ENCODE data around the gene ADGRF5.

The ADGRF5 gene

GRCh38 chr6:46930331-46930730, 8.6 kb upstream of the ADGRF5 start:
- no peak for DNase-seq (ENCODE audit: low spot score)

- DNase-seq (ENCODE audit: low spot score): no peak
Observed at GRCh38 chr6:46927066-46927465, 5.3 kb upstream of the ADGRF5 start.

GRCh38 chr6:46926481-46926880, 4.7 kb upstream of the ADGRF5 start:
- DNase-seq (ENCODE audit: low spot score): peak; percentile 22

DNA sequence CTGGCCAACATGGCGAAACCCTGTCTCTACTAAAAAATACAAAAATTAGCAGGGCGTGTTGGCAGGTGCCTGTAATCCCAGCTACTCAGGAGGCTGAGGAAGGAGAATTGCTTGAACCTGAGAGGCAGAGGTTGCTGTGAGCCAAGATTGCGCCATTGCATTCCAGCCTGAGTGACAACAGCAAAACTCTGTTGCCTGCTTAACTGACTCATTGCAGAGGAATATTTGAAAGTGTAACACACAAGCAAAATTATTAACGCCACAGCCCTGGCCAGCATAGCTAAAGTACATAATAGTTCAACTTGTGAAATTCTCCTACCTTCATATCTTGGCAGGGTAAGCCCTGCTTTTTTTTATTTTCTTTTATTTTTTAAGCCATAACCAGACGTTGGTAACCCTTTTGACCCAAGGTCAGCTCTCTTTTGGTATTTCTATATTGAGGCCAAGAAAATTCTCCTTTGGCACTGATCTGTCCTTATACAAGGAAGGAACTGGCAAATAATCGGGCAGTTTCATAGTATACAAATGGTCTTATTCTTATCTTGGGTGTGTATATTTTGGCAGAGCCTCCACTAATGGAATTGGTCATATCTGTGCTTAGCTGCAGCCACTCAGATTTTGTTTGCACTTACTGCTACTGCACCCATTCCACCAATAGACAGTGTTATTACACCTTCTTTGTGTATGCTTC, 4.0 kb upstream of the ADGRF5 start:
- DNase-seq (ENCODE audit: low spot score): peak; percentile 60

DNA sequence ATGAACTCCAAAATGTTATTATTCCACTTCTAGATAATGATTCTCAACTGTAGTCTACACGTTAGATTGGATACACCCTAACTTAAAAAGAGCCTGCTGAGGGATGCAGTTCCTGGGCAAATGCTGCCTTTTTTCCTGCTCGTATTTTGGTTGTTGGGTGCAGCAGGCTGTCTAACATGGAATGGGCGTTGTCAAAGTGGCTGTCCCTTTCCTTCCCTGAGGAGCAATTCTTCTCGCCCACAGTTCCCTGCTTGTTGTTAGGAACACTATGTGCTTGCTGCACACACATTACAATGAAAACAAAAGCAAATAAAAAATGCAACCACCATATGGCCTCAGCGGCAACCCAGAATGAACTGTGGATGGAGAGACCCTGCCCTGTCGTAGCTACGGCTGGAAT, 1.7 kb upstream of the ADGRF5 start:
- DNase-seq (ENCODE audit: low spot score): no peak

GRCh38 chr6:46921059-46921458, 679 bp downstream of the ADGRF5 start:
- DNase-seq (ENCODE audit: low spot score): no peak

DNA sequence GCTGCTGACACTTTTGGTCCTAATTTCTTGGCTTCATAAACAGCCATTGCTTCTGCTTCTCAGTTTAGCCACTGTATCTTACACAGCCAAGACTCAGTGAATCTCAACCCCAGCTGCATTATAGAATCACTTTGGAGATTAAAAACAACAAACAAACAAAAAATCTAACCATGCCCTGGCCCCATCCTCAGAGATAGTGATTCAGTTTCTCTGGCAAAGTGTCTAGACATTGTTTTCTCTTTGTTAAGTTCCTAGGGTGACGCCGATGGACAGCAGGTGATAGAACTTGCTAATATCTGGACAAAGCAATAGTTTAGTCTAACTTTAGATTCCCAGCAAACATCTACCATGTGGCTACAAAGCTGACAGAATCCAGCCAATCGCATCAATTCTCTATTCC, 2.9 kb downstream of the ADGRF5 start:
- no peak for DNase-seq (ENCODE audit: low spot score)

- DNase-seq (ENCODE audit: low spot score): no peak
Observed at GRCh38 chr6:46917002-46917545, 4.7 kb downstream of the ADGRF5 start.

- no peak for DNase-seq (ENCODE audit: low spot score)
Observed at GRCh38 chr6:46915866-46916265, 5.9 kb downstream of the ADGRF5 start.

GRCh38 chr6:46915380-46915779, 6.4 kb downstream of the ADGRF5 start:
- DNase-seq (ENCODE audit: low spot score): no peak

- no peak for DNase-seq (ENCODE audit: low spot score)
Observed at GRCh38 chr6:46914279-46914810, 7.4 kb downstream of the ADGRF5 start.

DNA sequence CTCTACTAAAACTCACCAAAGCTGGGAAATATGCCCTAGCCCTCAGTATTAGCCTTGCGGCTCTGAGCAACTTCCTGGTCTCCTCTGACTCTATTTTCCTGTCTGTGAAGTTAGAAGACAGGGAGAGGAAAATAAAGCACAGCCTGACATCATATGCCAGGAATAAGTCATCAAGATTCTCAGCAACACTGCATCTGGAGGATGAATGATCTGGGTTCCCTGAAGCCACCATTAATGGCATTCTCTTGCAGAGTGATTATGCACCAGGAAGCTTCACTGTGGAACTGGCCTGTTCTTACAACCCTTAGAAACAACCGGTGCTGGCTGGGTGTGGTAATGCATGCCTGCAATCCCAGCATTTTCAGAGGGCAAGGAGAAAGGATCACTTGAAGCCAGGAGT, 12.4 kb downstream of the ADGRF5 start:
- DNase-seq (ENCODE audit: low spot score): no peak

- no peak for DNase-seq (ENCODE audit: low spot score)
Observed at GRCh38 chr6:46906776-46907175, 15.0 kb downstream of the ADGRF5 start.

DNA sequence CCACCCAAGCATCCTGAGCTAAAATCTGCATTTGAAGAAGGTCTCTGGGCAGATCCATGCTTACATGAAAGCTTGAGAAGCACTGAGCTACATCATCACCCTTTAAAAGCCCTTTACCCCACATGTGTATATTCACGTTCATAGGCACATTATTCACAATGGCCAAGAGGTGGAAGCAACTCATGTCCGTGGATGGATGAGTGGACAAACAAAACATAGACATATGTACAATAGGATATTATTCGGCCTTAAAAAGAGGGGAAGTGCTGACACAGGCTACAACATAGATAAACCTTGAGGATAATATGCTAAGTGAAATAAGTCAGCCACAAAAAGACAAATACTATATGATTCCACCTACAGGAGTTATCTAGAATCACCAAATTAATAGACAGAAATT, 17.6 kb downstream of the ADGRF5 start:
- DNase-seq (ENCODE audit: low spot score): no peak

DNA sequence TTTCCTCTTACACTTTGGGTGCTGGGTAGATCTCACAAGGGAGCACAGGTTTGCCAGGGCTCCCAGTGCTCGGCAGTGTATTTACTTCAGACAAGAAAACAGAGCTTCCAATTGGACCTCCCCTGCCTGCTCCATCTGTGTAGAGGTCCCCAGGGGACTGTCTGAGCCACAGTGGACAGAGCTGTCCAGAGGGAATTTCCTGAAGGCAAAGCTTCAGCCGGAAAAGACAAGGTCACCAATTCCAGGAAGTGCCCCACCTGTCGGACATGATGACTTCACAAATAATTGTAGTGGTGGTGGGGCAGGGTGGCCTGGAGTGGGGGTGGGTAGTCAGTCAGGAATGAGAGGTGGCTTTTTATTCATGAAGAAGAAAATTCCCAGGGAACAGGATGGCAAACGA, 18.6 kb downstream of the ADGRF5 start:
- no peak for DNase-seq (ENCODE audit: low spot score)

- no peak for DNase-seq (ENCODE audit: low spot score)
Observed at GRCh38 chr6:46901882-46902314, 19.8 kb downstream of the ADGRF5 start.

DNA sequence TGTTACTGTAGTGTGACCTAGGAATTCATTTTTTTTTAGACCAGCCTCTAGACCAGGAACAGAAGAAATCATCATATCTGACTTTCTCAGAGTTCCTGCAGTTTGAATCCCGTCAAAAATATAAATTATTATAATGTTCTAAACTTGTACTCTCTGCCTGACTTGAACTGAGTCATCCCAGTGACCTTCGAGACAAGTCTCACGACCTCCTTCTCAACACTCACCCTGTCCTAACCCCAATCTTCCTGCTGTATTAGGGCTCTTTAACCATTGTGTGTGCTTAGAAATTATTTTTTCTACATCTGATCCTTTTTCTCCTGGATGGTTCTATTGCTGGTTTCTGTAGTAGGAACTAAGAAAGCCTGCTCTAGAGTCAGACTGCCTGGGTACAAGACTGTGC, 21.5 kb downstream of the ADGRF5 start:
- DNase-seq (ENCODE audit: low spot score): no peak

GRCh38 chr6:46899659-46900058, 22.1 kb downstream of the ADGRF5 start:
- DNase-seq (ENCODE audit: low spot score): no peak

DNA sequence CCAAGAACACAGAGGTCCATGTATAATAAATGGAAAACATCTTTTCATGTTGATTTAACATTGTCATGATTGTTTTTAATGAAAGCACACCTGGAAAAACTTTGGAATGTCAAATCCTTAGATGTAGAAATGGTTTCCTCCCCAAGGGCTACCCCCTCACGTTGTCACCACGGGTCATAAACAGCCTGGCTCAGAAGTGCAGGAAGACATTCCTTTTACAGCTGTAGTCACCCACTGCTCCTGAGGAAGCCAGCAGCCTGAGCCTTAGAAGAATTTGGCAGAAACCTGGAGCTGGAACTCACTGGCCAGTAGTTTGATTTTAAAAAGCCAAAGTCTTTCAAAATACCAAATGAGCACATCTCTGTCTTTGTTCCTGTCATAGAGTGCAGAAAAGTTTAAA, 23.7 kb downstream of the ADGRF5 start:
- DNase-seq (ENCODE audit: low spot score): peak; percentile 14

DNA sequence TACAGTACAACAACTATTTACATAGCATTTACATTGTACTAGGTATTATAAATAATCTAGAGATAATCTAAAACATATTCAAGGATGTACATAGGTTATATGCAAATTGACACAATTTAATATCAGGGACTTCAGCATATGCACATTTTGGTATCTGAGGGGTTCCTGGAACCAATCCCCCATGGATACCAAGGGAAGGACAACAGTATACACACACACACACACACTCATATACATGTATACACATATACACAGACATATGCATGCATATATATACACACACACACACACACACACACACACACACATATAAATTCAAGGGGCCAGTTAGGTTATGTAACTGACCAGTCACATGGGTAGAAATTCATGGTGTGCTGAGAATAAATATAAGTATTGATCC, 24.9 kb downstream of the ADGRF5 start:
- DNase-seq (ENCODE audit: low spot score): no peak

GRCh38 chr6:46895930-46896329, 25.8 kb downstream of the ADGRF5 start:
- no peak for DNase-seq (ENCODE audit: low spot score)

DNA sequence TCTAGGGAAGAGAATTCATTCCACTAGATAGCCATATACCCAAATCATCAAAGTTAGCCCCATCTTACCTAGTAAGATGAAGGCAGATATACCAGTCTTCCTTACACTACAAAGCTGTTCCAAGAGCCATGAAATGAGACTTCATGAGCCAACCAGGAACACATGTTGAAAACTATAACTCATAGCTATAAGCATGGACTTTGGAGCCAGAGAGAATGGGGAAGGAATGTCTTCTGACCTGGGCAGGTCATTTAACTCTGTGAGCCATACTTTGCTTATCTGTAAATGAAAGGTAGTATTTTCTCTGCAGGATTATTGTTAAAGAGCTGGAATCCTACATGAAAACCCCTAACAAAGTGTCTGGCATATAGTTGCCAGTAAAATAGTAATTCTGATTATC, 27.3 kb downstream of the ADGRF5 start:
- no peak for DNase-seq (ENCODE audit: low spot score)

GRCh38 chr6:46893648-46894047, 28.1 kb downstream of the ADGRF5 start:
- no peak for DNase-seq (ENCODE audit: low spot score)

DNA sequence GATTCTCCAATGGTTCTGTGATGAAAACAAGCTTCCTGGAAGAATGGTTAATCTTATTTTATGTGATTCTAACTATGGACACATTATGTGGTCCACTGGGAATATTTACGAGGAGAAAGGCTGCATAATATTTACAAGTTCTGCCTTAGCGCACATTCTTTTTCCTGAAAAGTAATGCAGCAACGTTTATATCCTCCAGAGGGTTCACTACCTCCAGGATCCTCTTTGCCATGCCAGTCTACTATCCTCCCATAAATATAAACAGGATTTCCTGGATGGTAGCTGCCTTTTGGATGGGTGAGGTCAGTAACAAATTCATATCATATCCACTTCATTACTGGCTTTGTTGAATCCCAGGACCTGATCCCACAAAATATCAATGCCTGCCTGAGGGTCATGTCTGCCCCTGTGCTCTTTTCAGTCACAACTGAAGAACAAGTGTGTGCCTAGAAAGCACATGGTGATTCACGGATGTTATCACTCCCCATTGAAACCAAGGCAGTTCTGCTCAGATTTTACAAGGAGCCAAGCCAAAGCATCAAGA, 30.4 kb downstream of the ADGRF5 start:
- no peak for DNase-seq (ENCODE audit: low spot score)
